Measurements from ENCODE around the gene C16orf92. TPM values are rescaled to one million over a fixed set of nuclear protein-coding genes. Genes with fewer than 3 reads are reported as not detected.

C16orf92 gene
- total RNA-seq, 1 donor from 2014 or later, result not detected

GRCh38 chr16:29978081-29978480 lies 44.9 kb upstream of the C16orf92 start:
- no peaks in the 10 kb centered on the region for H3K36me3 ChIP-seq
- H3F3A ChIP-seq (ENCODE audit: low read depth), result peaks cover 10% of the 10 kb centered on the region
- peaks cover 43% of the 10 kb centered on the region for H4K20me1 ChIP-seq (ENCODE audit: low read depth)
- H3K27ac ChIP-seq, result no peak overlapping the region
- Mint-ChIP-seq H3K4me3 (no peak overlapping the region), H3K27me3 (ENCODE audit: insufficient read depth, low read depth) (peaks cover 6% of the 10 kb centered on the region), H3K36me3 (peaks cover 30% of the 10 kb centered on the region), H3K9me3 (peaks cover 2% of the 10 kb centered on the region), H3K4me1 (peaks cover 32% of the 10 kb centered on the region), H3K27ac (no peak overlapping the region)
- no peak overlapping the region for H3K9ac ChIP-seq
- TF ChIP-seq, protein P1, sequence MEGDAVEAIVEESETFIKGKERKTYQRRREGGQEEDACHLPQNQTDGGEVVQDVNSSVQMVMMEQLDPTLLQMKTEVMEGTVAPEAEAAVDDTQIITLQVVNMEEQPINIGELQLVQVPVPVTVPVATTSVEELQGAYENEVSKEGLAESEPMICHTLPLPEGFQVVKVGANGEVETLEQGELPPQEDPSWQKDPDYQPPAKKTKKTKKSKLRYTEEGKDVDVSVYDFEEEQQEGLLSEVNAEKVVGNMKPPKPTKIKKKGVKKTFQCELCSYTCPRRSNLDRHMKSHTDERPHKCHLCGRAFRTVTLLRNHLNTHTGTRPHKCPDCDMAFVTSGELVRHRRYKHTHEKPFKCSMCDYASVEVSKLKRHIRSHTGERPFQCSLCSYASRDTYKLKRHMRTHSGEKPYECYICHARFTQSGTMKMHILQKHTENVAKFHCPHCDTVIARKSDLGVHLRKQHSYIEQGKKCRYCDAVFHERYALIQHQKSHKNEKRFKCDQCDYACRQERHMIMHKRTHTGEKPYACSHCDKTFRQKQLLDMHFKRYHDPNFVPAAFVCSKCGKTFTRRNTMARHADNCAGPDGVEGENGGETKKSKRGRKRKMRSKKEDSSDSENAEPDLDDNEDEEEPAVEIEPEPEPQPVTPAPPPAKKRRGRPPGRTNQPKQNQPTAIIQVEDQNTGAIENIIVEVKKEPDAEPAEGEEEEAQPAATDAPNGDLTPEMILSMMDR (IDR thresholded peaks at IDR 0.05), result no peak
- TF ChIP-seq EZH2 (IDR thresholded peaks at IDR 0.05), result no peak
- TF ChIP-seq EZH2phosphoT487 (IDR thresholded peaks at IDR 0.05), result no peak
- peaks cover under 1% of the 10 kb centered on the region for H3K9me3 ChIP-seq (ENCODE audit: low read depth)
- H3K4me2 ChIP-seq, result no peak overlapping the region
- no peaks in the 10 kb centered on the region for H3K27me3 ChIP-seq
- H3K4me1 ChIP-seq, result peaks cover 23% of the 10 kb centered on the region
- H3K79me2 ChIP-seq (ENCODE audit: low read depth), result peaks cover 42% of the 10 kb centered on the region
- DNase-seq (ENCODE audit: low spot score), result no peak
- H2AFZ ChIP-seq (replicated peaks), result no peak overlapping the region
- H3K4me3 ChIP-seq, result no peak overlapping the region

DNA sequence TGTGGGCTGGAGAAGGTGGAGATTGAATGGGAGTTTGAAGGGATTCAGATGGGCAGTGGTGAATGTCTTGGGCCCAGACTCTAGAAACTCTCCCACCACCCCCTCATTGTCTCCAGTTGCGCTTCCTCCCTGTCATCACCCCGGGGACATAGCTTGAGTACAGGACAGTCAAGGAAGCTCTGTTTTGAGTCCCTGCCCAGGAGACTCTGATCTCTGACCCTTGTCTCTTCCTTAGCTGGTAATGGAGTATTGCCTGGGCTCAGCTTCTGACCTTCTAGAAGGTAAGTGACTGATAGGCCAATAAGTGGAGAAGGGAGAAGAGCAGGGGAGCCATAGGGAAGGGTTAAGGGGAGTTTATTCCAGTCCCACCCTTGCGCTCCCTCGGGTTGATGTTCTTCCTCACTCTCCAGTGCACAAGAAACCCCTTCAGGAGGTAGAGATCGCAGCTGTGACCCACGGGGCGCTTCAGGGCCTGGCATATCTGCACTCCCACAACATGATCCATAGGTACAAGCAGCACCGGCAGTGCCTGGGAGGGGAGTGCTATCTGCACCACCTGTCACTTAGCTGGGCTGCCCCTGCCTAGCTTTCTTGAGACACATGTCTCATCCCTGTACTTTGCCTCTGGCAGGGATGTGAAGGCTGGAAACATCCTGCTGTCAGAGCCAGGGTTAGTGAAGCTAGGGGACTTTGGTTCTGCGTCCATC lies 44.3 kb upstream of the C16orf92 start:
- Histone ChIP-seq H3K36me3 (no peaks in the 10 kb centered on the region), H4K20me1 (ENCODE audit: low read depth) (peaks cover 43% of the 10 kb centered on the region)
- H3K4me3 Mint-ChIP-seq, result no peak overlapping the region

GRCh38 chr16:29982560-29983419 lies 40.2 kb upstream of the C16orf92 start:
- H3K9me3 ChIP-seq (ENCODE audit: low read depth), result no peaks in the 10 kb centered on the region
- no peak overlapping the region for H3K4me3 Mint-ChIP-seq

More for the DNA sequence above, 44.3 kb upstream of the C16orf92 start:
- DNase-seq (ENCODE audit: low spot score), result no peak
- no peaks in the 10 kb centered on the region for H3K27me3 ChIP-seq
- H3K9me3 ChIP-seq (ENCODE audit: low read depth), result no peaks in the 10 kb centered on the region
- no peak overlapping the region for H3K27ac Mint-ChIP-seq
- TF ChIP-seq, protein P1 (IDR thresholded peaks at IDR 0.05), result no peak
- TF ChIP-seq EZH2phosphoT487 (IDR thresholded peaks at IDR 0.05) (no peak), EZH2 (IDR thresholded peaks at IDR 0.05) (no peak)
- H2AFZ ChIP-seq (replicated peaks), result no peak overlapping the region
- H3K4me3 ChIP-seq, result no peak overlapping the region
- peaks cover 32% of the 10 kb centered on the region for H3K36me3 Mint-ChIP-seq
- no peak overlapping the region for H3K27ac ChIP-seq
- H3K4me1 Mint-ChIP-seq, result peaks cover 29% of the 10 kb centered on the region
- H3K4me2 ChIP-seq, result no peak overlapping the region
- peaks cover 23% of the 10 kb centered on the region for H3K4me1 ChIP-seq
- H3K9ac ChIP-seq, result no peak overlapping the region
- no peaks in the 10 kb centered on the region for H3K9me3 Mint-ChIP-seq
- peaks cover 42% of the 10 kb centered on the region for H3K79me2 ChIP-seq (ENCODE audit: low read depth)
- H3F3A ChIP-seq (ENCODE audit: low read depth), result peaks cover 8% of the 10 kb centered on the region
- peaks cover 3% of the 10 kb centered on the region for H3K27me3 Mint-ChIP-seq (ENCODE audit: insufficient read depth, low read depth)

More at GRCh38 chr16:29982560-29983419, 40.2 kb upstream of the C16orf92 start:
- Histone ChIP-seq H3F3A (ENCODE audit: low read depth) (no peaks in the 10 kb centered on the region), H3K4me1 (no peaks in the 10 kb centered on the region), H3K79me2 (ENCODE audit: low read depth) (peaks cover 2% of the 10 kb centered on the region), H3K4me3 (no peak overlapping the region), H3K9ac (no peak overlapping the region), H3K27ac (no peak overlapping the region), H2AFZ (replicated peaks) (no peak overlapping the region), H3K27me3 (no peaks in the 10 kb centered on the region), H3K36me3 (no peaks in the 10 kb centered on the region), H4K20me1 (ENCODE audit: low read depth) (peaks cover 8% of the 10 kb centered on the region), H3K4me2 (no peak overlapping the region)
- H3K27ac Mint-ChIP-seq, result no peak overlapping the region
- DNase-seq (ENCODE audit: low spot score), result no peak
- no peaks in the 10 kb centered on the region for H3K4me1 Mint-ChIP-seq
- TF ChIP-seq EZH2 (IDR thresholded peaks at IDR 0.05) (no peak), EZH2phosphoT487 (IDR thresholded peaks at IDR 0.05) (no peak)
- TF ChIP-seq, protein P1 (IDR thresholded peaks at IDR 0.05), result no peak
- no peaks in the 10 kb centered on the region for H3K27me3 Mint-ChIP-seq (ENCODE audit: insufficient read depth, low read depth)
- peaks cover 45% of the 10 kb centered on the region for H3K36me3 Mint-ChIP-seq
- H3K9me3 Mint-ChIP-seq, result no peaks in the 10 kb centered on the region

Measured in neural progenitor cell (in vitro differentiated cells).